Adrenal gland (tissue), 5 donors: ENCODE measurements around the gene JARID2.

ENCODE experiments used
- CTCF ChIP-seq, 6 experiments: fragments of 450-650 bp in 4 of 6; fragments of 200-600 bp in 2 of 6; sonication (generic) in 1 of 6; IDR thresholded peaks; 1 replicate in 5 of 6; 2 replicates in 1 of 6; pipeline versions ENCODE4 v1.5.1 to v1.8.0; 2016 to 2021; ENCODE audit warnings: antibody characterized with exemption in 6 of 6, mild to moderate bottlenecking in 2 of 6, moderate library complexity in 1 of 6
- POLR2A ChIP-seq, 2 donors: fragments of 450-650 bp; IDR thresholded peaks; one replicate each; pipeline ENCODE4 v1.6.1; 2017; ENCODE audit warnings: antibody characterized with exemption in 2 of 2, mild to moderate bottlenecking in 2 of 2, moderate library complexity in 1 of 2
- donor health status: DM: no; HTN: no; CAD: no.

GRCh38 chr6:15528870-15529269, 283.0 kb downstream of the JARID2 start:
- no peak for TF ChIP-seq POLR2A (IDR thresholded peaks at IDR 0.05)
- no peak for TF ChIP-seq CTCF (IDR thresholded peaks at IDR 0.05)
